ENCODE results near the gene EDN3. TPM values are rescaled to one million over a fixed set of nuclear protein-coding genes. Genes with fewer than 3 reads are reported as not detected.
A peak's percentile ranks its signal among the peaks of the same experiment; 100 is the strongest.

EDN3 gene
- total RNA-seq, 1 experiment from 2014 or later, result 41.8 TPM

DNA sequence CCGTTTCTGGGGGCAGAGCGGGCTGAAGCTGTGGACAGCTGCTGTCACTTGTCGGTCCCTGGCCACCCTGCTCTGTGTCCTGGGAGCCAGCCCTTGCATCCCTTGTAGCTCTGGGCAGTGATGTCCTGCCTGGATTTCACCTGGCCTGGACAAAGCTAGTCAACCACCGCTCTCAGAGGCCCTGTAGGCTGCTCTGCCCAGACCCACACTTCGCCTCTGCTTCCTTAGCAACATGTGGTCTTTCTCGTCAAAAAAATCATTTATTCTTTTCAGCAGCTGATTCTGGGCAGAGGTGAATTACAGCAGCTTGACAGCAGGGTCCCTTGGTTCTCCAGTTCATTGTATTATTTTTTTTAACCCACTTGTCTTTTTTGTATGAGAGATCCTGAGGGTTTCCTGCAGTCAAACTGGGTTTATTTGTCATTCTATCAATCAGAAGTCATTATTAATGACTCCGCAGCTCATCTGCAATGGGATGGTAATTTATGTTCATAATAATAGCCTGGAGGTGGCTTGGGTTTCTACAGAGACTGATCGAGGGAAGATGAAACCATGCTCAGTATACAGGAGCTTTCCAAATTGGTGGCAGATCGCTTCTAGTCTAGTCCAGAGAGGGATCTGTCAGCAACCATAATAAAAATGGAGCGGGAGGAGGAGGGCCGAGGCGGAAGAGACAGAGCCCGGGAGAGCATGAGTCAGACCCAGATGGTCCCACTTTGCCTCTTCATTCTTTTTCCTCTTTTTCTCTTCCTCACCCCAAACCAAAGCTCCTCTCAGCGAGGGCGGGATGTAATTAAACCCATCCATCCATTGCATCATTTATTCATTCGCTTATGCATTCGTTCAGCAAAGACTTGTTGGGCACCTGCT is 22.4 kb downstream of the EDN3 start:
- no peak for DNase-seq
- H3K4me3 Mint-ChIP-seq (ENCODE audit: unreplicated experiment), result no peak overlapping the region
- H3K9me3 ChIP-seq, result no peaks in the 10 kb centered on the region
- TF ChIP-seq, protein P1, sequence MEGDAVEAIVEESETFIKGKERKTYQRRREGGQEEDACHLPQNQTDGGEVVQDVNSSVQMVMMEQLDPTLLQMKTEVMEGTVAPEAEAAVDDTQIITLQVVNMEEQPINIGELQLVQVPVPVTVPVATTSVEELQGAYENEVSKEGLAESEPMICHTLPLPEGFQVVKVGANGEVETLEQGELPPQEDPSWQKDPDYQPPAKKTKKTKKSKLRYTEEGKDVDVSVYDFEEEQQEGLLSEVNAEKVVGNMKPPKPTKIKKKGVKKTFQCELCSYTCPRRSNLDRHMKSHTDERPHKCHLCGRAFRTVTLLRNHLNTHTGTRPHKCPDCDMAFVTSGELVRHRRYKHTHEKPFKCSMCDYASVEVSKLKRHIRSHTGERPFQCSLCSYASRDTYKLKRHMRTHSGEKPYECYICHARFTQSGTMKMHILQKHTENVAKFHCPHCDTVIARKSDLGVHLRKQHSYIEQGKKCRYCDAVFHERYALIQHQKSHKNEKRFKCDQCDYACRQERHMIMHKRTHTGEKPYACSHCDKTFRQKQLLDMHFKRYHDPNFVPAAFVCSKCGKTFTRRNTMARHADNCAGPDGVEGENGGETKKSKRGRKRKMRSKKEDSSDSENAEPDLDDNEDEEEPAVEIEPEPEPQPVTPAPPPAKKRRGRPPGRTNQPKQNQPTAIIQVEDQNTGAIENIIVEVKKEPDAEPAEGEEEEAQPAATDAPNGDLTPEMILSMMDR (IDR thresholded peaks at IDR 0.05; ENCODE audit: insufficient read depth in 1 of 2, low read depth in 1 of 2, low read length in 1 of 2, severe bottlenecking in 1 of 2, unreplicated experiment in 1 of 2), result no peak
- BruUV-seq (replicated peaks), result no TSS peak
- H3K27me3 ChIP-seq (replicated peaks; ENCODE audit: control insufficient read depth, insufficient read depth, low read length), result 0 out of 2 replicates have a peak, but pooled peaks cover 1% of the 10 kb centered on the region
- no peaks in the 10 kb centered on the region for H3K4me1 ChIP-seq
- peaks cover 2% of the 10 kb centered on the region for H3K27me3 Mint-ChIP-seq (ENCODE audit: insufficient read depth, unreplicated experiment)
- peaks cover 2% of the 10 kb centered on the region for H3K4me1 Mint-ChIP-seq (ENCODE audit: low read depth, unreplicated experiment)
- no peaks in the 10 kb centered on the region for H3K36me3 ChIP-seq (ENCODE audit: control insufficient read depth, insufficient read depth, low read length)
- no peaks in the 10 kb centered on the region for H3K9me3 Mint-ChIP-seq (ENCODE audit: unreplicated experiment)
- ChIA-PET POLR2A (no interaction called here), CTCF (interaction anchor here (0.6 kb wide), 1 partner anchor 100 kb away, joined by 3 read pairs; no protein-coding TSS in a partner anchor)
- no peak overlapping the region for H3K4me3 ChIP-seq (ENCODE audit: low read depth, low read length)
- intact Hi-C loops (cut with micrococcal nuclease; ENCODE audit: unreplicated experiment), result no loop called here
- no peak overlapping the region for H3K27ac Mint-ChIP-seq (ENCODE audit: unreplicated experiment)
- peaks cover 5% of the 10 kb centered on the region for H3K36me3 Mint-ChIP-seq (ENCODE audit: insufficient read depth, unreplicated experiment)

DNA sequence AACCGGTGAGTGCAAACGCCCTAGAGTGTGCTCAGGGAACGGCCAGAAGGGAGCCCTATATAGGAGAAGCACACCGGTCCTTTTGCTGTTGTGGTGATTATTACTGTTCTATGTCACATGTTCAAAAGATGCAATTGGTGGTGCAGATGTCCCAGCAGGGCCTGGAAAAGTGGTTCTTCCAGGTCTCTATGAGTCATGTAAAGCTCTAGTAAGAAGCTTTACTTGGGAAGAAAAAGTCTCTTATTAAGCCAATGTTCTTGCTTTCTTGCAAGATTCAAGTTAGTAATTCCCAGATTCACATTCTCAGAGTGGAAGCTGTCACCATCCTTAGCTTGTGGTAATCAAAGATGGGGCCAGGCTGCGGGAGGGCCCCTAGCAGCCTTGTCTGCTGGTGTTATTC is 23.3 kb downstream of the EDN3 start:
- CTCF ChIA-PET, result interaction anchor here (0.6 kb wide), 2 partner anchors 101 to 236 kb away, joined by 3 read pairs; no protein-coding TSS in a partner anchor

DNA sequence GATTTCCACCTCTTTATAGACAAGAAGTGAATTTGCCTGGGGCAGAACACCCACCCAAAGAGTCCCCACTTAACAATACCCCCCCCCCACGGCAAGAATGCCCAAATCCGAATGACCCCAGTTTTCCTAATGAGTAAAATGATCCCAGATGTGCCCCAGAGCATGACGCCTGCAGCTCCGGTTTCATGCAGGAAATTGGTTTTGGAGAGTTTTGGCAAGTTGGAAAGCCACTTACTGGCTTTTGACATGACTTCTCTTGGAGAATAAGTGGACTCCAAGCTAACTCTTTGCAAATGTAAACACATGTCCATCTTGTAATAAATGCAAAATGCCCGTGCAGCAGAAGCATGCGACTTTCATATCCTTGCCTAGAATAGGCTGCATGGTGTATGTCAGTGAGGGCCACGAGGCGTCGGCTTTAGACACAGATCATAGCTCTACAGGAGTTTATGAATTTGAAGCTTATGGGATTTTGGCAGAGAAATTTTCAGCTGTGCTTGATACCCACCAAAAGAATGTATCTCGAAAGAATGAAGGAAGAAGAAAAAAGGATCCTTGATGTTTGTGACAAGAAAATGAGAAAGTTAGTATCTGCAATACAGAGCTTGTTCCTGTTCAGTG is 24.2 kb downstream of the EDN3 start:
- DNase-seq, result no peak
- Histone ChIP-seq H3K4me3 (ENCODE audit: low read depth, low read length) (no peak overlapping the region), H3K36me3 (ENCODE audit: control insufficient read depth, insufficient read depth, low read length) (no peaks in the 10 kb centered on the region), H3K27me3 (replicated peaks; ENCODE audit: control insufficient read depth, insufficient read depth, low read length) (0 out of 2 replicates have a peak, but pooled peaks cover 1% of the 10 kb centered on the region), H3K9me3 (no peaks in the 10 kb centered on the region), H3K4me1 (no peaks in the 10 kb centered on the region)
- Mint-ChIP-seq H3K4me1 (ENCODE audit: low read depth, unreplicated experiment) (no peaks in the 10 kb centered on the region), H3K36me3 (ENCODE audit: insufficient read depth, unreplicated experiment) (no peaks in the 10 kb centered on the region), H3K4me3 (ENCODE audit: unreplicated experiment) (no peak overlapping the region), H3K27me3 (ENCODE audit: insufficient read depth, unreplicated experiment) (peaks cover 7% of the 10 kb centered on the region), H3K9me3 (ENCODE audit: unreplicated experiment) (no peaks in the 10 kb centered on the region), H3K27ac (ENCODE audit: unreplicated experiment) (no peak overlapping the region)
- TF ChIP-seq, protein P1 (IDR thresholded peaks at IDR 0.05; ENCODE audit: insufficient read depth in 1 of 2, low read depth in 1 of 2, low read length in 1 of 2, severe bottlenecking in 1 of 2, unreplicated experiment in 1 of 2), result no peak
- intact Hi-C loops (cut with micrococcal nuclease; ENCODE audit: unreplicated experiment), result no loop called here
- CTCF ChIA-PET, result interaction anchor here (0.6 kb wide), 1 partner anchor 237 kb away, joined by 7 read pairs; no protein-coding TSS in a partner anchor
- BruUV-seq (replicated peaks), result TSS peak; percentile 59
- POLR2A ChIA-PET, result interaction anchor here (0.6 kb wide), 1 partner anchor 21 kb away, joined by 5 read pairs; no protein-coding TSS in a partner anchor

More for the DNA sequence above, 23.3 kb downstream of the EDN3 start:
- H3K4me3 Mint-ChIP-seq (ENCODE audit: unreplicated experiment), result no peak overlapping the region
- no TSS peak for BruUV-seq (replicated peaks)
- H3K9me3 Mint-ChIP-seq (ENCODE audit: unreplicated experiment), result no peaks in the 10 kb centered on the region
- H3K27ac Mint-ChIP-seq (ENCODE audit: unreplicated experiment), result no peak overlapping the region
- intact Hi-C loops (cut with micrococcal nuclease; ENCODE audit: unreplicated experiment), result no loop called here
- TF ChIP-seq, protein P1 (IDR thresholded peaks at IDR 0.05; ENCODE audit: insufficient read depth in 1 of 2, low read depth in 1 of 2, low read length in 1 of 2, severe bottlenecking in 1 of 2, unreplicated experiment in 1 of 2), result no peak
- Histone ChIP-seq H3K27me3 (replicated peaks; ENCODE audit: control insufficient read depth, insufficient read depth, low read length) (0 out of 2 replicates have a peak, but pooled peaks cover 1% of the 10 kb centered on the region), H3K4me1 (no peaks in the 10 kb centered on the region), H3K36me3 (ENCODE audit: control insufficient read depth, insufficient read depth, low read length) (no peaks in the 10 kb centered on the region), H3K4me3 (ENCODE audit: low read depth, low read length) (no peak overlapping the region), H3K9me3 (no peaks in the 10 kb centered on the region)
- DNase-seq, result no peak
- H3K4me1 Mint-ChIP-seq (ENCODE audit: low read depth, unreplicated experiment), result no peaks in the 10 kb centered on the region
- H3K36me3 Mint-ChIP-seq (ENCODE audit: insufficient read depth, unreplicated experiment), result peaks cover 5% of the 10 kb centered on the region
- peaks cover 5% of the 10 kb centered on the region for H3K27me3 Mint-ChIP-seq (ENCODE audit: insufficient read depth, unreplicated experiment)
- POLR2A ChIA-PET, result no interaction called here
